Measurements from ENCODE around the gene EN2. TPM values are rescaled to one million over a fixed set of nuclear protein-coding genes. Genes with fewer than 3 reads are reported as not detected.

EN2 gene
- polyA plus RNA-seq, 1 experiment, result not detected

DNA sequence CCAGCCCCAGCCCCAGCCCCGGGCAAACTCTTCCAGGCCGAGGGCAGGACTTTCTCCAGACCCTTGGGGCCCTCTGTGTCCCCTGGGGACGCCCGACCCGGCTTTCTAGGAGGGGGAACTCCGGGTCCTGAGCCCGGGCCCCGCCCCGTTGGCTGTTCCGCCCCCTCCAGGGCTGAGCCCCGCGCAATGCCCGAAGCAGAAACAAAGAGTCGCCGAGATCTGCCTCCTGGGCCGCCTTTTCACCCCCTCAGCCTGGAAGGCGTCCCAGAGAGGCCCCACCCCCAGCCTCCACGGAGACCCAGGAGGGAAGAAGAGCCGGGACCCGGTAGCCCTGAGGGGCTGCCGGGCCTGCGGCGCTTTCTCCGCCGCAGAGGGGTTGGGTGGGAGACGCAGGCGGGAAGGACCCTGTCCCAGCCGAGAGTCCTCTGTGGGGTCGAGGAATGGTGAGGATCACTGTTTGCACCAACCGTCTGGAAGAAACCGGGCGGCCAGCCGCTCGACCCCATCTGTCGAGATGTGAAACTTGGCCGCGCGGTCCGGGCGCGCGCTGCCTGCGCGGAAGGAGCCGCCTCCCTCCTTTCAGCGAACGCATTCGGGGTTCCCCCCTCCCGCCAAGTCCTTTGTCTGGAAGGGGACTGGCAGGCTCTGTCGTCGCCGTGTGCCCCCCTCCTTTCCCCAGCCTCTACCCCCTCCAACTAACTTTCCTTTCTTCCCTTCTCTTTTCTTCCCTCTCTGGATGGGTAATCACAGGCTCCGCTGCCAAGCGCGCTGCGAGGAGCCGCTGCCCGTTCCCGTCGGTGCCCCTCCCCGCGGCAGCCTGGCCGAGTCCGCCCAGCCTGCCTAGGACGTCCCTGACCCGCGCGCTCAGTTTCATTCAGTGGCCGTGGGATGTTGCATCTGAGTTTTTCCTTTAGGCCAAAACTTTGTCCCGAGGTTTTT lies 10.2 kb downstream of the EN2 start:
- TF ChIP-seq, protein P1, sequence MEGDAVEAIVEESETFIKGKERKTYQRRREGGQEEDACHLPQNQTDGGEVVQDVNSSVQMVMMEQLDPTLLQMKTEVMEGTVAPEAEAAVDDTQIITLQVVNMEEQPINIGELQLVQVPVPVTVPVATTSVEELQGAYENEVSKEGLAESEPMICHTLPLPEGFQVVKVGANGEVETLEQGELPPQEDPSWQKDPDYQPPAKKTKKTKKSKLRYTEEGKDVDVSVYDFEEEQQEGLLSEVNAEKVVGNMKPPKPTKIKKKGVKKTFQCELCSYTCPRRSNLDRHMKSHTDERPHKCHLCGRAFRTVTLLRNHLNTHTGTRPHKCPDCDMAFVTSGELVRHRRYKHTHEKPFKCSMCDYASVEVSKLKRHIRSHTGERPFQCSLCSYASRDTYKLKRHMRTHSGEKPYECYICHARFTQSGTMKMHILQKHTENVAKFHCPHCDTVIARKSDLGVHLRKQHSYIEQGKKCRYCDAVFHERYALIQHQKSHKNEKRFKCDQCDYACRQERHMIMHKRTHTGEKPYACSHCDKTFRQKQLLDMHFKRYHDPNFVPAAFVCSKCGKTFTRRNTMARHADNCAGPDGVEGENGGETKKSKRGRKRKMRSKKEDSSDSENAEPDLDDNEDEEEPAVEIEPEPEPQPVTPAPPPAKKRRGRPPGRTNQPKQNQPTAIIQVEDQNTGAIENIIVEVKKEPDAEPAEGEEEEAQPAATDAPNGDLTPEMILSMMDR (IDR thresholded peaks at IDR 0.05; ENCODE audit: low read depth, low read length), result no peak
- POLR2A ChIA-PET, result no interaction called here
- no peak overlapping the region for H3K27ac ChIP-seq (ENCODE audit: low read depth, low read length)
- no peak for DNase-seq (ENCODE audit: low read depth, low spot score)
- H3K27me3 ChIP-seq (ENCODE audit: control insufficient read depth, insufficient read depth, low read length), result peaks cover 93% of the 10 kb centered on the region
- CTCF ChIA-PET, result no interaction called here
- no peaks in the 10 kb centered on the region; the same call in 1 of the 2 replicates for H3K9me3 ChIP-seq (ENCODE audit: control insufficient read depth, insufficient read depth, low read length)
- no peak overlapping the region for H3K4me3 ChIP-seq (ENCODE audit: low read depth, low read length)

DNA sequence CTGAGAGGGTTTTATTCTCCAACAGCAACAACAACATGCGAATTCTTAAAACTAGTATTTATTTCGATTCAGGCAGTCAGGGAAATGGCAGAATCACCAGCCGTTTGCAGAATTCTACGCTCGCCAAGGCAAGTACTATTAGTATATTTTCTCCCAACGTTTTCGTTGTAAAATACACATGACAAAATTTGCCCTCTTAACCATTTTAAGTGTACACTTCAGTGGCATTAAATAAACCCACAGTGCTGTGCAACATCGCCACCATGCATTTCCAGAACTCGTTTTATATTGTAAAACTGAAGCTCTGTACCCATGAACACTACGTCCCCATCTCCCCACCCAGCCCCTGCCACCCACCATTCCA lies 10.8 kb downstream of the EN2 start:
- TF ChIP-seq, protein P1 (IDR thresholded peaks at IDR 0.05; ENCODE audit: low read depth, low read length), result no peak
- ChIA-PET CTCF (no interaction called here), POLR2A (no interaction called here)
- no peak overlapping the region for H3K4me3 ChIP-seq (ENCODE audit: low read depth, low read length)
- no peaks in the 10 kb centered on the region; the same call in 1 of the 2 replicates for H3K9me3 ChIP-seq (ENCODE audit: control insufficient read depth, insufficient read depth, low read length)
- H3K27me3 ChIP-seq (ENCODE audit: control insufficient read depth, insufficient read depth, low read length), result peaks cover 86% of the 10 kb centered on the region
- no peak for DNase-seq (ENCODE audit: low read depth, low spot score)
- no peak overlapping the region for H3K27ac ChIP-seq (ENCODE audit: low read depth, low read length)

DNA sequence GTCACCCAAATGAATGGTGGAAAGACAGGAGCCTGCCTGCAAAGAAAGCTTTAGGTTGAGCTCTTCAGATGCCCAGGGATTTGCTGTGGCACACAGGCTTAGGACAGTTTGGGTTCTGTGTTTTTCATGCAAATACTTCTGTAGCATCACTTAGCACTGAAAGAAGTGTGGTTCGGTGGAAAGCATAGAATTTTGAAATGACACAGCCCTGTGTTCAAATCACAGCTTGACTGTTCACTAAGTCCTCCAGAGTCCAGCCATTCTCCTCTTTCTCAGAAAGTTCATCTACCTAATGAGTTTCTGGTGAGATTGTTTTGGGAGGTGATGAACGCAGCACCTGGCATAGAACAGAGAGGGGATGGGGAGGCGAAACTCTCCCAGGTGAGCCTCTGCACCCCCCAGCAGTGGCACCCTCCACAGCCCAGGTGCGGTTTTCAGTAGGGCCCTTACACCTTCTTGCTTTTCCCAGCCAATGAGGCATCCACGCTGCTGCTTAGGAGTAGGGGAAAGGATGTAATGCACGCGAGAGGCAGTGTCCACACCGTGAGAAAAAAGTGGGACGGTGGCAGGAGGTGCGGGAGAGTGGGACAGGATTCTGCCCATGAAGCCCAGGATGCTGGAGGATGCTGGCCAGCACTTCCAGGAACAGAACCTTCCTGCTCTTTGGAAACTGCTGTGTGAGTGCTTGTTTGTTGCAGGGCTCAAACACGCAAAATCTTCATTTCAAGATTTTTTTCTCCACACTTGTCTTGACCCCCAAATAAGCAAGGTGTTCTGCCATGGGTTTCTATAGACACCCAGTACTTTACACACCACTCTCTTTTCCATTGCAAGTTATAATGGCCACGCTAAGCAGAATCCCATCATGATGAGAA lies 11.6 kb downstream of the EN2 start:
- H3K27me3 ChIP-seq (ENCODE audit: control insufficient read depth, insufficient read depth, low read length), result peaks cover 83% of the 10 kb centered on the region
- no peak overlapping the region for H3K27ac ChIP-seq (ENCODE audit: low read depth, low read length)
- POLR2A ChIA-PET, result no interaction called here
- CTCF ChIA-PET, result no interaction called here
- no peak for DNase-seq (ENCODE audit: low read depth, low spot score)
- TF ChIP-seq, protein P1 (IDR thresholded peaks at IDR 0.05; ENCODE audit: low read depth, low read length), result no peak
- H3K4me3 ChIP-seq (ENCODE audit: low read depth, low read length), result no peak overlapping the region
- H3K9me3 ChIP-seq (ENCODE audit: control insufficient read depth, insufficient read depth, low read length), result no peaks in the 10 kb centered on the region; the same call in 1 of the 2 replicates

GRCh38 chr7:155470186-155470487 lies 12.2 kb downstream of the EN2 start:
- CTCF ChIA-PET, result no interaction called here
- TF ChIP-seq, protein P1 (IDR thresholded peaks at IDR 0.05; ENCODE audit: low read depth, low read length), result no peak

More at GRCh38 chr7:155470186-155470487, 12.2 kb downstream of the EN2 start:
- POLR2A ChIA-PET, result no interaction called here
- Histone ChIP-seq H3K9me3 (ENCODE audit: control insufficient read depth, insufficient read depth, low read length) (no peaks in the 10 kb centered on the region; the same call in 1 of the 2 replicates), H3K27ac (ENCODE audit: low read depth, low read length) (no peak overlapping the region), H3K27me3 (ENCODE audit: control insufficient read depth, insufficient read depth, low read length) (peaks cover 80% of the 10 kb centered on the region), H3K4me3 (ENCODE audit: low read depth, low read length) (no peak overlapping the region)
- DNase-seq (ENCODE audit: low read depth, low spot score), result no peak

Data from AG04450 (cell line).